HL-60 (cell line): ENCODE data around the gene ZSWIM4.

Experiments used
- POLR2AphosphoS5 ChIP-seq: IDR thresholded peaks from 2 replicates; pipeline ENCODE4 v1.6.1; 2012; ENCODE audit warnings: low read depth
- TF ChIP-seq, protein P1 (sequence below): IDR thresholded peaks from 2 replicates; pipeline ENCODE4 v1.6.1; 2012; ENCODE audit warnings: low read depth; ENCODE audit not compliant: insufficient replicate concordance

DNA sequence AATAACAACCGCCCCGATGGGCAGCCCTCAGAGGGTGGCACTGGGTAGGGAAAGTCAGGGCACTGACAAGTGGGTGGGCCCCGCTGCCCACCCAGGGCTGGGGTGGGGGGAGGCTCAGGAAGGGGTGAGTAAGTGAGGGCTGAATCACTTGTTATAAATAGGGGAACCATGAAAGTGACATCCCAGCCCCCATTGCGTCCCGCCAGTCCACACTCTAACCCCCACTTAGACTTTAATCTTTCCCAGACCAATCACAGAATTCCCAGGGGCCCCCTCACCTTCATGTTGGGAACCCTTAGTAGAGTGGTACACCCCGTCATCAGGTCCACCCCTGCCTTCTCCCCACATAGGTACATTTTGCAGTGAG lies 44.7 kb downstream of the ZSWIM4 start:
- TF ChIP-seq, protein P1, sequence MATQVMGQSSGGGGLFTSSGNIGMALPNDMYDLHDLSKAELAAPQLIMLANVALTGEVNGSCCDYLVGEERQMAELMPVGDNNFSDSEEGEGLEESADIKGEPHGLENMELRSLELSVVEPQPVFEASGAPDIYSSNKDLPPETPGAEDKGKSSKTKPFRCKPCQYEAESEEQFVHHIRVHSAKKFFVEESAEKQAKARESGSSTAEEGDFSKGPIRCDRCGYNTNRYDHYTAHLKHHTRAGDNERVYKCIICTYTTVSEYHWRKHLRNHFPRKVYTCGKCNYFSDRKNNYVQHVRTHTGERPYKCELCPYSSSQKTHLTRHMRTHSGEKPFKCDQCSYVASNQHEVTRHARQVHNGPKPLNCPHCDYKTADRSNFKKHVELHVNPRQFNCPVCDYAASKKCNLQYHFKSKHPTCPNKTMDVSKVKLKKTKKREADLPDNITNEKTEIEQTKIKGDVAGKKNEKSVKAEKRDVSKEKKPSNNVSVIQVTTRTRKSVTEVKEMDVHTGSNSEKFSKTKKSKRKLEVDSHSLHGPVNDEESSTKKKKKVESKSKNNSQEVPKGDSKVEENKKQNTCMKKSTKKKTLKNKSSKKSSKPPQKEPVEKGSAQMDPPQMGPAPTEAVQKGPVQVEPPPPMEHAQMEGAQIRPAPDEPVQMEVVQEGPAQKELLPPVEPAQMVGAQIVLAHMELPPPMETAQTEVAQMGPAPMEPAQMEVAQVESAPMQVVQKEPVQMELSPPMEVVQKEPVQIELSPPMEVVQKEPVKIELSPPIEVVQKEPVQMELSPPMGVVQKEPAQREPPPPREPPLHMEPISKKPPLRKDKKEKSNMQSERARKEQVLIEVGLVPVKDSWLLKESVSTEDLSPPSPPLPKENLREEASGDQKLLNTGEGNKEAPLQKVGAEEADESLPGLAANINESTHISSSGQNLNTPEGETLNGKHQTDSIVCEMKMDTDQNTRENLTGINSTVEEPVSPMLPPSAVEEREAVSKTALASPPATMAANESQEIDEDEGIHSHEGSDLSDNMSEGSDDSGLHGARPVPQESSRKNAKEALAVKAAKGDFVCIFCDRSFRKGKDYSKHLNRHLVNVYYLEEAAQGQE, result no peak
- no peak for TF ChIP-seq POLR2AphosphoS5
